Heart left ventricle (tissue), 16 donors: ENCODE data around the gene HELB. TPM values are rescaled to one million over a fixed set of nuclear protein-coding genes. Genes with fewer than 3 reads are reported as not detected.

Experiments
- ATAC-seq, 4 donors: fragments of 200-7000 bp; cut with Tn5 transposase; one replicate each; pipeline ENCODE4 v1.9.1; 2020 to 2022; ENCODE audit warnings: moderate library complexity in 4 of 4, mild to moderate bottlenecking in 3 of 4, moderate number of reproducible peaks in 1 of 4
- DNase-seq, 5 donors: peaks; one replicate each; pipeline ENCODE4 v3.0.0-alpha.2; 2020
- H3K27ac ChIP-seq, 12 donors: fragments of 200-600 bp; sonication (generic) in 4 of 12; one replicate each; pipeline versions ENCODE4 v1.5.0 to v1.8.0; 2016 to 2022; ENCODE audit warnings: mild to moderate bottlenecking in 2 of 12
- H3K27me3 ChIP-seq, 9 donors: fragments of 200-600 bp; sonication (generic) in 2 of 9; one replicate each; pipeline versions ENCODE4 v1.5.1 to v1.8.0; 2016 to 2022; ENCODE audit warnings: mild to moderate bottlenecking in 3 of 9
- H3K36me3 ChIP-seq, 9 donors: fragments of 200-600 bp; sonication (generic) in 2 of 9; one replicate each; pipeline versions ENCODE4 v1.5.0 to v1.8.0; 2018 to 2022; ENCODE audit warnings: mild to moderate bottlenecking in 2 of 9
- H3K4me1 ChIP-seq, 12 donors: fragments of 200-600 bp; sonication (generic) in 4 of 12; one replicate each; pipeline versions ENCODE4 v1.5.0 to v1.8.0; 2016 to 2022; ENCODE audit warnings: mild to moderate bottlenecking in 3 of 12
- H3K4me3 ChIP-seq, 12 donors: fragments of 200-600 bp; sonication (generic) in 4 of 12; one replicate each; pipeline versions ENCODE4 v1.5.0 to v1.8.0; 2017 to 2022; ENCODE audit warnings: mild to moderate bottlenecking in 9 of 12, moderate library complexity in 4 of 12
- H3K9me3 ChIP-seq, 12 donors: fragments of 200-600 bp; sonication (generic) in 4 of 12; one replicate each; pipeline versions ENCODE4 v1.5.0 to v1.8.0; 2016 to 2022; ENCODE audit warnings: mild to moderate bottlenecking in 1 of 12
- CTCF ChIP-seq, 12 donors: fragments of 200-600 bp; sonication (generic) in 4 of 12; IDR thresholded peaks; one replicate each; pipeline versions ENCODE4 v1.5.0 to v1.8.0; 2018 to 2022; ENCODE audit warnings: antibody characterized with exemption in 12 of 12, mild to moderate bottlenecking in 5 of 12
- POLR2A ChIP-seq, 2 donors: fragments of 450-650 bp; IDR thresholded peaks; one replicate each; pipeline ENCODE4 v1.6.1; 2017; ENCODE audit warnings: antibody characterized with exemption in 2 of 2, mild to moderate bottlenecking in 2 of 2, moderate library complexity in 2 of 2
- WGBS, 4 donors: extraction: QIAGEN DNeasy Blood & Tissue Kit in 2 of 4; methylation state at CpG; one replicate each; pipeline versions ENCODE4 v1.1.5 to v1.1.7; 2013 to 2018; 5-methylcytosine and 5-hydroxymethylcytosine counted together
- intact Hi-C, 10 donors: fragments of 100-400 bp; cut with DNase I; formaldehyde crosslinking; loops; one replicate each; pipeline versions ENCODE4 v1.11.1 to v1.14.2; 2022
- polyA plus RNA-seq, 2 donors: library from polyadenylated mRNA; stranded (reverse); fragments of 200-250 nt; gene quantifications; one replicate each; pipeline ENCODE4 v1.2.3, GENCODE V29; 2013
- total RNA-seq, 9 donors: library from RNA; depleted of rRNA in 2 of 9; stranded (reverse); fragments of >200 nt in 2 of 9; fragmentation: NEBNext Ultra II Directional in 3 of 9; extraction: Animal tissue kit (Norgen Biotek cat#: 25700) in 3 of 9; gene quantifications; one replicate each; pipeline versions ENCODE4 v1.1.0 to v1.2.4, GENCODE V29; 2016 to 2023
- donor health status: ischemic (EF 13 %, LVEDD 7.1; RV severe dilation, severe dysfunction).
- donor health status: healthy with polysubstance abuse.
- donor health status: DM: no; HTN: yes; CAD: no.
- donor health status: DM: no; HTN: no; CAD: no.
- donor health status: ischemic (EF 25% LVEDD 6.9; RV normal size, moderate dysfunction).
- donor health status: ischemic (EF 25% LVEDD 5.7; RV mildly dilated, moderate dysfunction).
- donor health status: healthy.
- donor health status: DM: yes; HTN: yes; CAD: no.
- donor health status: ischemic (EF 35%, LVEDD 5.7; RV mildly dilated, moderate dysfunction).
- donor health status: nonischemic (EF 11% LVEDD 7.7; RV severe dilation, severe dysfunction).
- donor health status: DM: yes; HTN: yes; CAD: no.
- donor health status: PGD.
- donor health status: ischemic (EF 29% LVEDD 5.4; RV normal size, mild dysfunction).
- donor health status: nonischemic (EF 23%, LVEDD 6.1; RV moderate dilation, normal function).

HELB gene
- total and polyA plus RNA-seq, 11 donors = 0.32 to 4.3 (median 0.82) TPM

- WGBS, 4 donors = 64 to 77% (median 74%) methylated on average over 5 of the region's 5 CpGs
- DNase-seq (no peak), ATAC-seq (no peak)
- H3K4me1 ChIP-seq = peaks cover 0 to 6% (median 0%) of the 10 kb centered on the region in 12 donors
- no peak overlapping the region for H3K27ac ChIP-seq
- H3K27me3 ChIP-seq = no peaks in the 10 kb centered on the region
- intact Hi-C loops = no loop called here
- TF ChIP-seq POLR2A (IDR thresholded peaks at IDR 0.05) = no peak
- no peak for TF ChIP-seq CTCF (IDR thresholded peaks at IDR 0.05)
- H3K4me3 ChIP-seq = no peak overlapping the region
- peaks cover 0 to 37% (median 11%) of the 10 kb centered on the region in 9 donors for H3K36me3 ChIP-seq
- H3K9me3 ChIP-seq = no peaks in the 10 kb centered on the region
Observed at GRCh38 chr12:66329941-66330340, 27.6 kb downstream of the HELB start.

DNA sequence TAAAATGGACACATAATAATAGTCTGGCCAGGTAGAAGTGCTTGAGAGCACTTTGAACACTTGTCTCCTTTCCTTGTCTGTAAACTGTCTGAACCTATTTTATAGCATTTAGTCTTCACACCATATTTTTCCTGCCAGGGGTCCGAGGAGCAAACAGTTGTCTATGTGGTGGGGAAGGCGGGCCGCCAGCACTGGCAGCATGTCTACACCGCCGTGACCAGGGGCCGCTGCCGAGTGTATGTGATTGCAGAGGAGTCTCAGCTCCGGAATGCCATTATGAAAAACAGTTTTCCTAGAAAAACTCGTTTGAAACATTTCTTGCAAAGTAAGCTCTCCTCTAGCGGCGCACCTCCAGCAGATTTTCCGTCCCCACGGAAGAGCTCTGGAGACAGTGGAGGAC is 28.7 kb downstream of the HELB start:
- ATAC-seq = no peak
- DNase-seq = no peak
- TF ChIP-seq CTCF (IDR thresholded peaks at IDR 0.05) (no peak), POLR2A (IDR thresholded peaks at IDR 0.05) (no peak)
- Histone ChIP-seq H3K27me3 (no peaks in the 10 kb centered on the region), H3K27ac (no peak overlapping the region), H3K4me3 (no peak overlapping the region), H3K36me3 (peaks cover 0 to 27% (median 5%) of the 10 kb centered on the region in 9 donors), H3K9me3 (no peaks in the 10 kb centered on the region), H3K4me1 (peaks cover 0 to 6% (median 0%) of the 10 kb centered on the region in 12 donors)
- 92 to 97% (median 92%) methylated on average over 13 of the region's 13 CpGs for WGBS, 4 donors
- intact Hi-C loops = no loop called here

- Histone ChIP-seq H3K4me3 (no peak overlapping the region), H3K36me3 (peaks cover 0 to 19% (median 5%) of the 10 kb centered on the region in 9 donors), H3K4me1 (peaks cover 0 to 6% (median 0%) of the 10 kb centered on the region in 12 donors), H3K27ac (no peak overlapping the region), H3K27me3 (no peaks in the 10 kb centered on the region), H3K9me3 (no peaks in the 10 kb centered on the region)
- DNase-seq (no peak), ATAC-seq (no peak)
- WGBS, 4 donors = 36 to 44% (median 39%) methylated on average over 1 of the region's 1 CpG
- no peak for TF ChIP-seq POLR2A (IDR thresholded peaks at IDR 0.05)
- TF ChIP-seq CTCF (IDR thresholded peaks at IDR 0.05) = no peak
- intact Hi-C loops = no loop called here
Observed at GRCh38 chr12:66331814-66332213, 29.5 kb downstream of the HELB start.

- Histone ChIP-seq H3K27me3 (no peaks in the 10 kb centered on the region), H3K9me3 (peaks cover 0 to 12% (median under 1%) of the 10 kb centered on the region in 12 donors), H3K4me3 (no peak overlapping the region), H3K36me3 (peaks cover 0 to 45% (median 9%) of the 10 kb centered on the region in 9 donors), H3K4me1 (no peaks in the 10 kb centered on the region), H3K27ac (no peak overlapping the region)
- DNase-seq (no peak), ATAC-seq (no peak)
- no peak for TF ChIP-seq POLR2A (IDR thresholded peaks at IDR 0.05)
- WGBS, 4 donors = 90 to 98% (median 95%) methylated on average over 2 of the region's 2 CpGs
- intact Hi-C loops = no loop called here
Observed at GRCh38 chr12:66335746-66336145, 33.5 kb downstream of the HELB start.

DNA sequence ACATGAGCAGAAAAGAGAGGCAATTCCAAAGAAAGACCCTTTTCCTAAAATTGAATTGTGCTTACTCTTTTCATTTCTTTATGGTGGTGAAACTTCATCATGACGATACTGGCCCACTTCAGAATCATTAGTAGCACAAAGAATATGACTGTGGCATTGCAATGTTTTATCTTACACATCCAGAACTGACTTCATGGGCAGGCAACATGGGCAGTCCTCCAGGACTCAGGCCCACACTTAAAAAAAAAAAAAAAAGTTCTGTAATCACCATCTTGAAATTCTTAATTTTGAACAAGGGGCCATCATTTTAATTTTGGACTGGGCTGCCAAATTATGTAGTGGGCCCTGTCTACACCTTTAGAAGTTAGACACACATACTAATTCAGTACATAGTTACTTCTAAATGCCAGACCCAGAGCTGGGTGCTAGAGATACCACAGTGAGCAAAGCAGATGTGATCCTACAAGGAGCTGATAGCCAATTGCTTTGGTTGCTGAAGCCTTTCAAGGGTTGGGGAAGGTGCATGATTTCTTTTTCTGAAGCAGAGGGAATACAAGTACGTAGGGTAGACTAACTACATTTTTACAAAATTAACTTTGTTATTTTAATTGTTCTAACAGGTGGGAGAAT is 35.2 kb downstream of the HELB start:
- Histone ChIP-seq H3K4me1 (no peaks in the 10 kb centered on the region), H3K27ac (no peak overlapping the region), H3K27me3 (no peaks in the 10 kb centered on the region), H3K9me3 (peaks cover 0 to 29% (median 16%) of the 10 kb centered on the region in 12 donors), H3K4me3 (no peak overlapping the region), H3K36me3 (peaks cover 0 to 44% (median 10%) of the 10 kb centered on the region in 9 donors)
- intact Hi-C loops = no loop called here
- 76 to 87% (median 80%) methylated on average over 2 of the region's 2 CpGs for WGBS, 4 donors
- TF ChIP-seq CTCF (IDR thresholded peaks at IDR 0.05) (no peak), POLR2A (IDR thresholded peaks at IDR 0.05) (no peak)
- ATAC-seq (no peak), DNase-seq (no peak)
